WTC11 (cell line): ENCODE results near the gene FRMD4A. TPM values are rescaled to one million over a fixed set of nuclear protein-coding genes. Genes with fewer than 3 reads are reported as not detected.

Experiments used
- ATAC-seq: fragments of 200-7000 bp; cut with Tn5 transposase; 2 replicates; pipeline ENCODE4 v1.10.0; 2021; ENCODE audit warnings: mild to moderate bottlenecking, moderate library complexity
- CTCF ChIA-PET: fragments of 300-600 bp; sonication (Branson Sonifier 250); formaldehyde crosslinking; loops from one replicate; lab custom pipeline; 2021; ENCODE audit warnings: antibody characterized with exemption; lab: Charles Lee
- POLR2A ChIA-PET: fragments of 350-600 bp; sonication (Branson Sonifier 250); formaldehyde crosslinking; loops from one replicate; lab custom pipeline; 2021; ENCODE audit warnings: antibody characterized with exemption; lab: Charles Lee
- DNase-seq: peaks from one replicate; pipeline ENCODE4 v3.0.0; 2021; ENCODE audit warnings: low spot score
- H3K27ac Mint-ChIP-seq: 2 replicates; pipeline ENCODE4 v1.8.0; 2021; ENCODE audit warnings: mixed read lengths
- H3K27me3 Mint-ChIP-seq: 2 replicates; pipeline ENCODE4 v1.8.0; 2021; ENCODE audit warnings: low read depth, mild to moderate bottlenecking, moderate library complexity, mixed read lengths
- H3K36me3 Mint-ChIP-seq: 2 replicates; pipeline ENCODE4 v1.8.0; 2021; ENCODE audit warnings: mixed read lengths
- H3K4me1 Mint-ChIP-seq: 2 replicates; pipeline ENCODE4 v1.8.0; 2022; ENCODE audit warnings: mixed read lengths
- H3K4me3 Mint-ChIP-seq: 2 replicates; pipeline ENCODE4 v1.8.0; 2021; ENCODE audit warnings: mild to moderate bottlenecking, moderate library complexity, mixed read lengths
- H3K9me3 Mint-ChIP-seq: 2 replicates; pipeline ENCODE4 v1.8.0; 2021; ENCODE audit warnings: mixed read lengths
- CREB1 ChIP-seq: sonication (generic); formaldehyde crosslinking; IDR thresholded peaks from 2 replicates; pipeline ENCODE4 v1.8.0; 2023; ENCODE audit warnings: mild to moderate bottlenecking, missing genetic modification reagents
- CTCF ChIP-seq: fragments of 200-600 bp; IDR thresholded peaks from 2 replicates; pipeline ENCODE4 v1.8.0; 2022; ENCODE audit warnings: antibody characterized with exemption
- GRHL2 ChIP-seq: fragments of 250-450 bp; sonication (Bioruptor Pico); IDR thresholded peaks from 2 replicates; pipeline ENCODE4 v1.8.0; 2022; ENCODE audit warnings: mild to moderate bottlenecking, moderate library complexity; ENCODE audit not compliant: insufficient replicate concordance, severe bottlenecking
- ZSCAN18 ChIP-seq: fragments of 250-450 bp; sonication (Bioruptor Pico); IDR thresholded peaks from 2 replicates; pipeline ENCODE4 v2.1.2; 2022; ENCODE audit warnings: mild to moderate bottlenecking, moderate library complexity
- total RNA-seq: library from RNA; stranded (reverse); gene quantifications from 3 replicates; pipeline ENCODE4 v1.2.3, GENCODE V29; 2021
- TF ChIP-seq, protein P1 (sequence below): sonication (generic); formaldehyde crosslinking; IDR thresholded peaks from 2 replicates; pipeline ENCODE4 v1.8.1; 2022; ENCODE audit warnings: missing genetic modification reagents, borderline replicate concordance

Gene FRMD4A
- total RNA-seq, 1 experiment from 2014 or later: 35.5 TPM

GRCh38 chr10:13597909-13598308 lies 732.8 kb downstream of the FRMD4A start:
- H3K36me3 Mint-ChIP-seq: no peaks in the 10 kb centered on the region; the same call in 1 of the 2 replicates
- POLR2A ChIA-PET: no interaction called here
- H3K27ac Mint-ChIP-seq: no peak overlapping the region
- no peaks in the 10 kb centered on the region for H3K4me1 Mint-ChIP-seq
- CTCF ChIA-PET: no interaction called here
- TF ChIP-seq, protein P1, sequence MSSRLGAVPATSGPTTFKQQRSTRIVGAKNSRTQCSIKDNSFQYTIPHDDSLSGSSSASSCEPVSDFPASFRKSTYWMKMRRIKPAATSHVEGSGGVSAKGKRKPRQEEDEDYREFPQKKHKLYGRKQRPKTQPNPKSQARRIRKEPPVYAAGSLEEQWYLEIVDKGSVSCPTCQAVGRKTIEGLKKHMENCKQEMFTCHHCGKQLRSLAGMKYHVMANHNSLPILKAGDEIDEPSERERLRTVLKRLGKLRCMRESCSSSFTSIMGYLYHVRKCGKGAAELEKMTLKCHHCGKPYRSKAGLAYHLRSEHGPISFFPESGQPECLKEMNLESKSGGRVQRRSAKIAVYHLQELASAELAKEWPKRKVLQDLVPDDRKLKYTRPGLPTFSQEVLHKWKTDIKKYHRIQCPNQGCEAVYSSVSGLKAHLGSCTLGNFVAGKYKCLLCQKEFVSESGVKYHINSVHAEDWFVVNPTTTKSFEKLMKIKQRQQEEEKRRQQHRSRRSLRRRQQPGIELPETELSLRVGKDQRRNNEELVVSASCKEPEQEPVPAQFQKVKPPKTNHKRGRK (CRISPR knock-in tag): no peak
- no peak for TF ChIP-seq ZSCAN18 (CRISPR knock-in tag)
- H3K27me3 Mint-ChIP-seq: no peaks in the 10 kb centered on the region
- ATAC-seq: no peak
- no peak for DNase-seq
- H3K4me3 Mint-ChIP-seq: no peak overlapping the region
- no peaks in the 10 kb centered on the region for H3K9me3 Mint-ChIP-seq

DNA sequence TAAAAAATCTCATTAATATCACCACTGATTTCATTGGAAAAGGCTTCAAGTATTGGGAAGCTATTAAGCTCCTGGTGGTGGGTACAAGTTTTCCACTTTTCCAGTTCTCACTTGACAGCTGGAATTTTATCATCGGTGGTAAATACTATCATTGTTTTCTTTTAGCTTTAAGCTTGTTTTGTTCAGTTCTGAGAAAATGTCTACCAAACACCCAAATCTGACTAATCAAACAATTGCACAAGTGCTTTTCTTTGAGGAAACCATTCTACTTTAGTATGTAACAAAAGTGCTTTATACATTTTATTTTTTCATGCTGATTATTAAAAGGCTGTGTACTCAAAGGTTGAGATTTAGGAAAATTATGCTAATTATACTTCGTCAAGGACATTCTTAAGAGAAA lies 736.1 kb downstream of the FRMD4A start:
- no peak overlapping the region for H3K4me3 Mint-ChIP-seq
- ATAC-seq (no peak), DNase-seq (no peak)
- H3K36me3 Mint-ChIP-seq: no peaks in the 10 kb centered on the region
- no peak for TF ChIP-seq CTCF
- TF ChIP-seq CREB1 (CRISPR knock-in tag): no peak
- no peak for TF ChIP-seq GRHL2 (CRISPR knock-in tag)
- H3K9me3 Mint-ChIP-seq: no peaks in the 10 kb centered on the region
- H3K27me3 Mint-ChIP-seq: no peaks in the 10 kb centered on the region
- H3K27ac Mint-ChIP-seq: no peak overlapping the region
- no peaks in the 10 kb centered on the region for H3K4me1 Mint-ChIP-seq
- CTCF ChIA-PET: no interaction called here
- POLR2A ChIA-PET: no interaction called here
